H9 (cell line): ENCODE measurements around the gene IL21R. TPM values are rescaled to one million over a fixed set of nuclear protein-coding genes. Genes with fewer than 3 reads are reported as not detected.

Source experiments
- DNase-seq: peaks from one replicate; pipeline ENCODE4 v3.0.0-alpha.2; 2017
- H2AFZ ChIP-seq: one replicate; pipeline ENCODE4 v1.6.1; 2013; ENCODE audit warnings: mild to moderate bottlenecking, low read length, control low read depth, moderate library complexity
- H2AK5ac ChIP-seq: 2 replicates; pipeline ENCODE4 v1.6.1; 2013; ENCODE audit warnings: low read length, control low read depth, mixed read lengths; ENCODE audit not compliant: insufficient read length
- H2BK120ac ChIP-seq: one replicate; pipeline ENCODE4 v1.6.1; 2013; ENCODE audit warnings: low read depth, mild to moderate bottlenecking, low read length, control low read depth, inconsistent platforms; ENCODE audit not compliant: poor library complexity, severe bottlenecking
- H2BK12ac ChIP-seq: 2 replicates; pipeline ENCODE4 v1.6.1; 2013; ENCODE audit warnings: low read length, control low read depth, mixed read lengths, low read depth; ENCODE audit not compliant: insufficient read length
- H2BK15ac ChIP-seq: 2 replicates; pipeline ENCODE4 v1.6.1; 2013; ENCODE audit warnings: low read depth, low read length, control low read depth
- H2BK20ac ChIP-seq: one replicate; pipeline ENCODE4 v1.6.1; 2013; ENCODE audit warnings: low read depth, mild to moderate bottlenecking, low read length, control low read depth, inconsistent platforms; ENCODE audit not compliant: poor library complexity, severe bottlenecking
- H2BK5ac ChIP-seq: 2 replicates; pipeline ENCODE4 v1.6.1; 2013; ENCODE audit warnings: low read length, control low read depth, mixed read lengths; ENCODE audit not compliant: insufficient read length
- H3K14ac ChIP-seq: 2 replicates; pipeline ENCODE4 v1.6.1; 2013; ENCODE audit warnings: low read length, control low read depth; ENCODE audit not compliant: insufficient read depth
- H3K18ac ChIP-seq: 2 replicates; pipeline ENCODE4 v1.6.1; 2013; ENCODE audit warnings: low read depth, mild to moderate bottlenecking, mixed read lengths, low read length, control low read depth; ENCODE audit not compliant: insufficient read length
- H3K23ac ChIP-seq: 2 replicates; pipeline ENCODE4 v1.6.1; 2013; ENCODE audit warnings: low read length, control low read depth, mixed read lengths, low read depth; ENCODE audit not compliant: insufficient read length
- H3K23me2 ChIP-seq: 2 replicates; pipeline ENCODE4 v1.6.1; 2013; ENCODE audit warnings: low read depth, mild to moderate bottlenecking, mixed read lengths, low read length, control low read depth; ENCODE audit not compliant: insufficient read length, poor library complexity, severe bottlenecking
- H3K27ac ChIP-seq: 2 replicates; pipeline ENCODE4 v1.5.1; 2013; ENCODE audit warnings: low read length, control low read depth, mixed read lengths, low read depth; ENCODE audit not compliant: insufficient read length
- H3K27me3 ChIP-seq: 2 replicates; pipeline ENCODE4 v1.6.1; 2013; ENCODE audit warnings: low read length, control low read depth, inconsistent platforms; ENCODE audit not compliant: insufficient read depth
- H3K4ac ChIP-seq: 2 replicates; pipeline ENCODE4 v1.6.1; 2013; ENCODE audit warnings: low read depth, mild to moderate bottlenecking, control low read depth, inconsistent platforms, low read length, moderate library complexity
- H3K4me1 ChIP-seq: 2 replicates; pipeline ENCODE4 v1.6.1; 2013; ENCODE audit warnings: low read length, control low read depth, inconsistent platforms; ENCODE audit not compliant: insufficient read depth
- H3K4me2 ChIP-seq: 2 replicates; pipeline ENCODE4 v1.6.1; 2013; ENCODE audit warnings: low read length, control low read depth, mixed read lengths; ENCODE audit not compliant: insufficient read length, insufficient read depth
- H3K56ac ChIP-seq: 2 replicates; pipeline ENCODE4 v1.6.1; 2013; ENCODE audit warnings: low read depth, mild to moderate bottlenecking, mixed read lengths, low read length, control low read depth; ENCODE audit not compliant: insufficient read length
- H3K79me1 ChIP-seq: 2 replicates; pipeline ENCODE4 v1.6.1; 2013; ENCODE audit warnings: low read depth, mild to moderate bottlenecking, moderate library complexity, low read length, control low read depth, inconsistent platforms; ENCODE audit not compliant: insufficient read depth, poor library complexity, severe bottlenecking
- H3K79me2 ChIP-seq: 2 replicates; pipeline ENCODE4 v1.6.1; 2013; ENCODE audit warnings: low read length, control low read depth, inconsistent platforms; ENCODE audit not compliant: insufficient read depth
- H3K9ac ChIP-seq: 2 replicates; pipeline ENCODE4 v1.6.1; 2013; ENCODE audit warnings: low read length, control low read depth, mixed read lengths; ENCODE audit not compliant: insufficient read length; ENCODE audit errors: extremely low read depth
- H3K9me3 ChIP-seq: one replicate; pipeline ENCODE4 v1.6.1; 2013; ENCODE audit warnings: low read depth, low read length, inconsistent platforms; ENCODE audit not compliant: control insufficient read depth
- H3T11ph ChIP-seq: one replicate; pipeline ENCODE4 v1.6.1; 2013; ENCODE audit warnings: mild to moderate bottlenecking, low read length, control low read depth, inconsistent platforms
- H4K20me1 ChIP-seq: one replicate; pipeline ENCODE4 v1.6.1; 2013; ENCODE audit not compliant: control insufficient read depth, insufficient read length, insufficient read depth
- H4K5ac ChIP-seq: 2 replicates; pipeline ENCODE4 v1.6.1; 2013; ENCODE audit warnings: low read depth, mild to moderate bottlenecking, mixed read lengths, low read length, control low read depth; ENCODE audit not compliant: insufficient read length
- H4K8ac ChIP-seq: replicated peaks from 2 replicates; pipeline ENCODE4 v1.6.1; 2013; ENCODE audit warnings: low read length, control low read depth, mixed read lengths, low read depth; ENCODE audit not compliant: insufficient read length
- H4K91ac ChIP-seq: 2 replicates; pipeline ENCODE4 v1.6.1; 2013; ENCODE audit warnings: low read depth, mild to moderate bottlenecking, moderate library complexity, mixed read lengths, low read length, control low read depth; ENCODE audit not compliant: insufficient read length
- H3K27ac Mint-ChIP-seq, 3 experiments: 2 replicates in 2 of 3; 3 replicates in 1 of 3; pipeline ENCODE4 v1.8.0; 2020 to 2021; ENCODE audit warnings: mixed read lengths in 3 of 3, mild to moderate bottlenecking in 1 of 3, moderate library complexity in 1 of 3
- H3K27me3 Mint-ChIP-seq: 2 replicates; pipeline ENCODE4 v1.8.0; 2021; ENCODE audit warnings: low read depth, mild to moderate bottlenecking, moderate library complexity, mixed read lengths
- H3K36me3 Mint-ChIP-seq, 3 experiments: 2 replicates in 2 of 3; 3 replicates in 1 of 3; pipeline ENCODE4 v1.8.0; 2020 to 2021; ENCODE audit warnings: low read depth in 3 of 3, mixed read lengths in 3 of 3; ENCODE audit not compliant: insufficient read depth in 1 of 3
- H3K4me1 Mint-ChIP-seq, 2 experiments: 2 replicates each; pipeline ENCODE4 v1.8.0; 2020; ENCODE audit warnings: mixed read lengths in 2 of 2
- H3K4me3 Mint-ChIP-seq, 2 experiments: 2 replicates in 1 of 2; 3 replicates in 1 of 2; pipeline ENCODE4 v1.8.0; 2020 to 2021; ENCODE audit warnings: mild to moderate bottlenecking in 2 of 2, mixed read lengths in 2 of 2, moderate library complexity in 1 of 2
- H3K9me3 Mint-ChIP-seq, 2 experiments: 2 replicates in 1 of 2; 3 replicates in 1 of 2; pipeline ENCODE4 v1.8.0; 2020; ENCODE audit warnings: mild to moderate bottlenecking in 2 of 2, mixed read lengths in 2 of 2, moderate library complexity in 1 of 2
- WGBS: extraction: QIAGEN DNeasy Blood & Tissue Kit; methylation state at CpG from one replicate; pipeline ENCODE4 v1.1.7; 2013; ENCODE audit warnings: missing lambda C conversion rate, low lambda C conversion rate, mixed read lengths; ENCODE audit not compliant: insufficient read length; ENCODE audit errors: extremely low coverage; 5-methylcytosine and 5-hydroxymethylcytosine counted together
- total RNA-seq: library from RNA; stranded (reverse); gene quantifications from 2 replicates; pipeline ENCODE4 v1.2.1, GENCODE V29; 2021
- TF ChIP-seq, protein P1 (sequence below): fragments of 200-600 bp; sonication (generic); conservative IDR thresholded peaks from 3 replicates; pipeline ENCODE4 v1.8.0; 2021; ENCODE audit warnings: antibody characterized with exemption, mild to moderate bottlenecking

IL21R gene
- total RNA-seq, 1 experiment from 2014 or later: 0.07 TPM

DNA sequence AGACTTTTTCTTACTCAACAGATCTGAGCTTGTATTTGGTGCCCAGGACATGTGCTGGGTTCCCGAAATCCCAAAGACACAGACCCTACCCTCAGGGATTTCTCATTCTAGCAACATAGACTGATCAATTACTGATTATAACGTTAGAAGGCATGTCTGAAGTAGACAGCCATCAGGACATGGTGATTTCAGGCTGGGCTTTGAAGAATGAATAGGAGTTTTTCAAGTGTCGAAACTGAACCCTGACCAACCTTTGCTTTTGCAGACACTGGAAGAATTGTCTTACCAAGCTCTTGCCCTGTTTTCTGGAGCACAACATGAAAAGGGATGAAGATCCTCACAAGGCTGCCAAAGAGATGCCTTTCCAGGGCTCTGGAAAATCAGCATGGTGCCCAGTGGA is 40.0 kb upstream of the IL21R start:
- no peak overlapping the region for H2AK5ac ChIP-seq
- Mint-ChIP-seq H3K4me3 (no peak overlapping the region), H3K27me3 (no peaks in the 10 kb centered on the region), H3K9me3 (no peaks in the 10 kb centered on the region; a peak in 1 of 5 replicates), H3K36me3 (peaks cover 16 to 40% (median 18%) of the 10 kb centered on the region in 3 experiments; a peak in 6 of 7 replicates), H3K4me1 (peaks cover 7 to 9% of the 10 kb centered on the region in 2 experiments), H3K27ac (no peak overlapping the region; a peak in 1 of 7 replicates)
- no peak overlapping the region for H2BK20ac ChIP-seq
- H3K79me1 ChIP-seq: no peaks in the 10 kb centered on the region
- no peaks in the 10 kb centered on the region for H3K9me3 ChIP-seq
- H3K4me1 ChIP-seq: no peaks in the 10 kb centered on the region
- H4K20me1 ChIP-seq: no peaks in the 10 kb centered on the region
- H3K79me2 ChIP-seq: no peaks in the 10 kb centered on the region
- no peak overlapping the region for H3K56ac ChIP-seq
- no peaks in the 10 kb centered on the region for H3K23me2 ChIP-seq
- no peak overlapping the region for H2AFZ ChIP-seq
- no peak overlapping the region for H4K5ac ChIP-seq
- no peak overlapping the region for H3K9ac ChIP-seq
- no peak for DNase-seq
- no peak overlapping the region for H2BK5ac ChIP-seq
- no peaks in the 10 kb centered on the region for H3K27me3 ChIP-seq
- H3T11ph ChIP-seq: no peak overlapping the region
- H3K27ac ChIP-seq: no peak overlapping the region
- H3K4ac ChIP-seq: no peak overlapping the region
- TF ChIP-seq, protein P1, sequence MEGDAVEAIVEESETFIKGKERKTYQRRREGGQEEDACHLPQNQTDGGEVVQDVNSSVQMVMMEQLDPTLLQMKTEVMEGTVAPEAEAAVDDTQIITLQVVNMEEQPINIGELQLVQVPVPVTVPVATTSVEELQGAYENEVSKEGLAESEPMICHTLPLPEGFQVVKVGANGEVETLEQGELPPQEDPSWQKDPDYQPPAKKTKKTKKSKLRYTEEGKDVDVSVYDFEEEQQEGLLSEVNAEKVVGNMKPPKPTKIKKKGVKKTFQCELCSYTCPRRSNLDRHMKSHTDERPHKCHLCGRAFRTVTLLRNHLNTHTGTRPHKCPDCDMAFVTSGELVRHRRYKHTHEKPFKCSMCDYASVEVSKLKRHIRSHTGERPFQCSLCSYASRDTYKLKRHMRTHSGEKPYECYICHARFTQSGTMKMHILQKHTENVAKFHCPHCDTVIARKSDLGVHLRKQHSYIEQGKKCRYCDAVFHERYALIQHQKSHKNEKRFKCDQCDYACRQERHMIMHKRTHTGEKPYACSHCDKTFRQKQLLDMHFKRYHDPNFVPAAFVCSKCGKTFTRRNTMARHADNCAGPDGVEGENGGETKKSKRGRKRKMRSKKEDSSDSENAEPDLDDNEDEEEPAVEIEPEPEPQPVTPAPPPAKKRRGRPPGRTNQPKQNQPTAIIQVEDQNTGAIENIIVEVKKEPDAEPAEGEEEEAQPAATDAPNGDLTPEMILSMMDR: no peak
- no peak overlapping the region for H2BK12ac ChIP-seq
- no CpG with 5 or more reads among the region's 3 CpGs for WGBS
- no peak overlapping the region for H4K8ac ChIP-seq
- H2BK120ac ChIP-seq: no peak overlapping the region
- H3K14ac ChIP-seq: no peak overlapping the region
- H3K23ac ChIP-seq: no peak overlapping the region
- H2BK15ac ChIP-seq: no peak overlapping the region
- H3K18ac ChIP-seq: no peak overlapping the region
- H4K91ac ChIP-seq: no peak overlapping the region
- H3K4me2 ChIP-seq: no peak overlapping the region
